Neural progenitor cell (in vitro differentiated cells): ENCODE measurements around the gene TRIM63. TPM values are rescaled to one million over a fixed set of nuclear protein-coding genes. Genes with fewer than 3 reads are reported as not detected.
"Not testable (repeated sequence)": the region's sequence is repeated elsewhere in the genome, so short reads cannot be mapped to it uniquely, and the experiment has no call there.

Source experiments
- DNase-seq: peaks from one replicate; pipeline ENCODE4 v3.0.0-alpha.2; 2016; ENCODE audit warnings: low spot score
- H2AFZ ChIP-seq: fragments of 200-600 bp; sonication (generic); replicated peaks from 2 replicates; pipeline ENCODE4 v1.6.1; 2016; ENCODE audit warnings: antibody characterized with exemption
- H3F3A ChIP-seq: fragments of 200-600 bp; sonication (generic); 2 replicates; pipeline ENCODE4 v1.6.1; 2016; ENCODE audit warnings: antibody characterized with exemption, low read depth
- H3K27ac ChIP-seq: fragments of 200-600 bp; sonication (generic); 2 replicates; pipeline ENCODE4 v1.5.1; 2016; ENCODE audit warnings: mild to moderate bottlenecking
- H3K27me3 ChIP-seq: fragments of 200-600 bp; sonication (generic); 2 replicates; pipeline ENCODE4 v1.6.1; 2016; ENCODE audit warnings: mild to moderate bottlenecking, moderate library complexity
- H3K36me3 ChIP-seq: fragments of 200-600 bp; sonication (generic); 2 replicates; pipeline ENCODE4 v1.5.1; 2016
- H3K4me1 ChIP-seq: fragments of 200-600 bp; sonication (generic); 2 replicates; pipeline ENCODE4 v1.6.1; 2016; ENCODE audit warnings: mixed run types
- H3K4me2 ChIP-seq: fragments of 200-600 bp; sonication (generic); 2 replicates; pipeline ENCODE4 v1.6.1; 2016
- H3K4me3 ChIP-seq: fragments of 200-600 bp; sonication (generic); 2 replicates; pipeline ENCODE4 v1.5.1; 2016
- H3K79me2 ChIP-seq: fragments of 200-600 bp; sonication (generic); 2 replicates; pipeline ENCODE4 v1.6.1; 2016; ENCODE audit warnings: low read depth
- H3K9ac ChIP-seq: fragments of 200-600 bp; sonication (generic); 2 replicates; pipeline ENCODE4 v1.6.1; 2016
- H3K9me3 ChIP-seq: fragments of 200-600 bp; sonication (generic); 2 replicates; pipeline ENCODE4 v1.5.1; 2016; ENCODE audit warnings: low read depth
- H4K20me1 ChIP-seq: fragments of 200-600 bp; sonication (generic); 2 replicates; pipeline ENCODE4 v1.6.1; 2016; ENCODE audit warnings: low read depth
- H3K27ac Mint-ChIP-seq: 3 replicates; pipeline ENCODE4 v1.8.0; 2021; ENCODE audit warnings: mixed read lengths
- H3K27me3 Mint-ChIP-seq: 2 replicates; pipeline ENCODE4 v1.8.0; 2022; ENCODE audit warnings: low read depth, mild to moderate bottlenecking, inconsistent platforms, moderate library complexity, mixed read lengths; ENCODE audit not compliant: insufficient read depth
- H3K36me3 Mint-ChIP-seq: 3 replicates; pipeline ENCODE4 v1.8.0; 2021; ENCODE audit warnings: mixed read lengths
- H3K4me1 Mint-ChIP-seq: 3 replicates; pipeline ENCODE4 v1.8.0; 2021; ENCODE audit warnings: mixed read lengths
- H3K4me3 Mint-ChIP-seq: 3 replicates; pipeline ENCODE4 v1.8.0; 2021; ENCODE audit warnings: mild to moderate bottlenecking, moderate library complexity, mixed read lengths
- H3K9me3 Mint-ChIP-seq: 3 replicates; pipeline ENCODE4 v1.8.0; 2020; ENCODE audit warnings: mixed read lengths
- CTCF ChIP-seq: fragments of 200-600 bp; sonication (generic); IDR thresholded peaks from 2 replicates; pipeline ENCODE4 v1.5.1; 2017; ENCODE audit warnings: antibody characterized with exemption, mild to moderate bottlenecking
- EZH2 ChIP-seq: fragments of 200-600 bp; sonication (generic); IDR thresholded peaks from 2 replicates; pipeline ENCODE4 v1.6.1; 2017; ENCODE audit warnings: antibody characterized with exemption, mild to moderate bottlenecking, moderate library complexity
- EZH2phosphoT487 ChIP-seq: fragments of 200-600 bp; sonication (generic); IDR thresholded peaks from 2 replicates; pipeline ENCODE4 v1.6.1; 2017; ENCODE audit warnings: antibody characterized with exemption
- total RNA-seq: library from RNA; depleted of rRNA; stranded (reverse); fragments of >200 nt; gene quantifications from 2 replicates; pipeline ENCODE4 v1.2.3, GENCODE V29; 2015; ENCODE audit warnings: low replicate concordance

The TRIM63 gene
- total RNA-seq, 1 donor from 2014 or later: not detected

DNA sequence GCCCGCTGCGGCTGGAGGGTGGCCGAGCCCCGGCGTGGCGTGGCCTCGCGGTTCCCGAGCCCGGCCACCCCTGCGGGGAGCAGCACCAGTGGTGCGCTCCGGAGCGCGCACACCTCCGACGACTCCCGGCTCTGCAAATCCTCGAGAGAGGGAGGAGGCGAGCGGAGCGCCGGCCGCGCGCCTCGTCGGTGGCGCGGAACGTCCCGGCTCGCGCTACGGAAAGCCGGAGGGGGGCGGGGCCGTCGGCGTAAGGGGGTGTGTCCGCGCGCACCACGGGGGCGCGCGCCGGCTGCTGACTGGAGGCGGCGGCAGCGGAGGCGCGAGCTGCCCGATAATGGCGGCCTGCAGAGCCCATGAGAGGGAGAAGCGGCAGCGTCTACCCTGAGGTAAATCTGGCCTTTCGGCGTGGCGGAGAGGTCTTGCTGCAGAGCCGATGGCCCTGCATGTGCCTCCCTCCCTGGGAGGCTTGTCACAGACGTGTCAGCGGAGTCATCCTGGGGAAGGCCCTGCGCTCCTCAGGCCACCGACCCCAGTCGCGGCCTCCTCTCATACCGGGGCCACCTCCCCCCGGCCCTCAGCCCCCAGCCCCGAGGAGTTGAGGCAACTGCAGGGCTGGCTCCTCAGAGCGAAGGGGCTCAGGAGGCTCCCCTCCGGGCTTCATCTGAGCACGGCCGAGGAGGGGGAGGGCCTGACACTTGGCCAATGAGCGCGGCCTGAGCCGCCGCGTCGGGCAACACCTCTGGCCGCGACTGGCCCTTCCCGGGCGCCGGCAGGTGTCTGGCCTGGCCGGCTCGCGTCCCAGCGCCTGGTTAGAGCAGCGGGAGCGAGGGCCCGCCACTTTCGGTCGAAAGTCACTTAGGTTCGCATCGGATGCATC, 44.3 kb upstream of the TRIM63 start, which contains the start of gene PDIK1L:
TSS of gene PDIK1L (plus strand) at position 295 of the 877 bp plus-strand sequence. CDS start 2,485 bp downstream, outside the sequence.
- H3F3A ChIP-seq: peaks cover 14% of the 10 kb centered on the region
- peak within 1 kb of the TSS; percentile 66 for H3K9ac ChIP-seq
- peak within 1 kb of the TSS; percentile 90 for H3K27ac ChIP-seq
- H3K36me3 ChIP-seq: no peaks in the 10 kb centered on the region
- H3K27me3 Mint-ChIP-seq: peaks cover 12% of the 10 kb centered on the region
- H3K9me3 Mint-ChIP-seq: no peaks in the 10 kb centered on the region
- H3K36me3 Mint-ChIP-seq: peaks cover 9% of the 10 kb centered on the region
- peak; percentile 98 for DNase-seq
- TF ChIP-seq EZH2phosphoT487 (no peak), CTCF (no peak), EZH2 (no peak)
- no peaks in the 10 kb centered on the region for H3K9me3 ChIP-seq
- peaks cover 18% of the 10 kb centered on the region for H3K4me1 Mint-ChIP-seq
- peaks cover 10% of the 10 kb centered on the region for H3K27me3 ChIP-seq
- H3K79me2 ChIP-seq: peaks cover 31% of the 10 kb centered on the region
- peak within 1 kb of the TSS; percentile 91 for H3K4me2 ChIP-seq
- H3K4me1 ChIP-seq: peaks cover 14% of the 10 kb centered on the region
- peak within 1 kb of the TSS; percentile 94 for H3K4me3 ChIP-seq
- peak within 1 kb of the TSS; percentile 95 for H3K4me3 Mint-ChIP-seq
- H4K20me1 ChIP-seq: peaks cover 14% of the 10 kb centered on the region
- H3K27ac Mint-ChIP-seq: peak within 1 kb of the TSS; percentile 95
- H2AFZ ChIP-seq: peak within 1 kb of the TSS; percentile 94

DNA sequence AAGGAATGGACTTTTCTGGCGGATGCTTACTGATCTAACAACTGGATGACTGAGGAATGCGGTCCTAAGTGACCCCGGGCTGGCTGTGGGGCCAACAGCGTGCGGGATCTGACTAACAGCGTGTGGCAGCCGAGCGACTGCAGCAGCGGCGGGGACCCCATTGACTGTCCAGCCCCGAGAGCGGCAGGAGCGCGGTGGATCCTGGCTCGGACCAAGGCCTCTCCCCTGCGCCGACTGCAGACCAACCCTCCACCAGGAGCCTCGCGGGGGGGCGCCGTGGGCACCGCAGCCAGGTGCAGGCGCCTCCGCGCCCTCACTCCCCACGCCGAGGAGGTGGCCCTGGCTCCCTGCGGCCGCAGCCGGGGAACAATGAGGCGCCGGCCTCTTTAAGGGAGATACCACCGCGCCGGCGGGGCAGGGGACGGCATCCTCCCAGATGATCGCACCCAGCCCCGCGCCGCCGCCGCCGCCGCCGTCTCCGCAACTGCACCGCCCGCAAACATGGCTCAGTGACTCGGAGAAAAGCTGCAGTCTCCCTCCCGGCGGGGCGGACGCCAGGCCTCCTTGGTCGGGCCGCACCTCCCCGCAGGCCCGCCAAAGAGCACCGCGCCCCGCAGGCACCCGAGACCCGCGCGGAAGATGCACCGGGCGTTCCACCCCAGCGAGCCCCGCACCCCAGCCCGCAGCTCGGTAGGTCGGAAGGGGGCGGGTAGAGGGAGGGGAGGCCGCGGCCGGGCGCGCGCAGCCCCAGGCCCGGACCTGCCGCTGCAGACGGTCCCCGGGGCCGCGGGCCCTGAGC, 43.5 kb upstream of the TRIM63 start:
- TF ChIP-seq EZH2phosphoT487: no peak
- TF ChIP-seq CTCF: no peak
- TF ChIP-seq EZH2: no peak
- peak overlapping the region; percentile 95 for H3K27ac Mint-ChIP-seq
- H3K4me3 Mint-ChIP-seq: peak overlapping the region; percentile 95
- H3K27me3 Mint-ChIP-seq: peaks cover 12% of the 10 kb centered on the region
- Histone ChIP-seq H3K79me2 (peaks cover 31% of the 10 kb centered on the region), H3K4me3 (peak overlapping the region; percentile 94), H3K36me3 (no peaks in the 10 kb centered on the region), H2AFZ (peak overlapping the region; percentile 82), H3F3A (peaks cover 14% of the 10 kb centered on the region), H3K27ac (peak overlapping the region; percentile 87), H3K9me3 (no peaks in the 10 kb centered on the region), H4K20me1 (peaks cover 14% of the 10 kb centered on the region), H3K27me3 (peaks cover 10% of the 10 kb centered on the region), H3K4me1 (peaks cover 14% of the 10 kb centered on the region), H3K4me2 (peak overlapping the region; percentile 91), H3K9ac (peak overlapping the region; percentile 48)
- H3K9me3 Mint-ChIP-seq: no peaks in the 10 kb centered on the region
- peak; percentile 94 for DNase-seq
- H3K4me1 Mint-ChIP-seq: peaks cover 18% of the 10 kb centered on the region
- peaks cover 9% of the 10 kb centered on the region for H3K36me3 Mint-ChIP-seq

- no peak for TF ChIP-seq CTCF
- TF ChIP-seq EZH2phosphoT487: no peak
- no peak for TF ChIP-seq EZH2
- no peak overlapping the region for H2AFZ ChIP-seq
- H3K27ac ChIP-seq: no peak overlapping the region
- H3K79me2 ChIP-seq: peaks cover 24% of the 10 kb centered on the region
- H3K4me3 Mint-ChIP-seq: peak overlapping the region; percentile 95
- peaks cover 12% of the 10 kb centered on the region for H3K27me3 Mint-ChIP-seq
- peaks cover 14% of the 10 kb centered on the region for H3K4me1 ChIP-seq
- peak overlapping the region; percentile 91 for H3K4me2 ChIP-seq
- peaks cover 14% of the 10 kb centered on the region for H3F3A ChIP-seq
- H3K4me1 Mint-ChIP-seq: peaks cover 24% of the 10 kb centered on the region
- H3K27me3 ChIP-seq: peaks cover 10% of the 10 kb centered on the region
- no peaks in the 10 kb centered on the region for H3K9me3 Mint-ChIP-seq
- no peaks in the 10 kb centered on the region for H3K9me3 ChIP-seq
- H4K20me1 ChIP-seq: peaks cover 14% of the 10 kb centered on the region
- no peak overlapping the region for H3K27ac Mint-ChIP-seq
- no peak overlapping the region for H3K9ac ChIP-seq
- peaks cover 7% of the 10 kb centered on the region for H3K36me3 Mint-ChIP-seq
- no peaks in the 10 kb centered on the region for H3K36me3 ChIP-seq
- no peak overlapping the region for H3K4me3 ChIP-seq
- no peak for DNase-seq
Observed at GRCh38 chr1:26109229-26110164, 42.1 kb upstream of the TRIM63 start.

DNA sequence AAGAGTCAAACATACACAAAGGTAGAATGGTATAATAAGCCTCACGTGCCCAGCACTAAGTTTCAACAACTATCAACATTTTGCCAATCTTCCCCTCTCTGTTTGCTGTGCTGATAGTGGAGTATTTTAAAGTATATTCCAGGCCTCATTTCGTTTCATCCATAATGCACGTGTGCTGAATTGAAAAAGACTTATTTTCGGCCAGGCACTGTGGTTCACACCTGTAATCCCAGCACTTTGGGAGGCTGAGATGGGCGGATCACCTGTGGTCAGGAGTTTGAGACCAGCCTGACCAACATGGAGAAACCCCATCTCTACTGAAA, 37.8 kb upstream of the TRIM63 start:
- H4K20me1 ChIP-seq, H3K4me2 ChIP-seq, DNase-seq, H3K9me3 ChIP-seq, H3K9me3 Mint-ChIP-seq, H3K9ac ChIP-seq, H3K4me3 Mint-ChIP-seq, H3K27me3 Mint-ChIP-seq, H3K27ac ChIP-seq, H3K36me3 Mint-ChIP-seq, H3K36me3 ChIP-seq, H3F3A ChIP-seq, H3K79me2 ChIP-seq, H3K4me3 ChIP-seq, H3K27me3 ChIP-seq, H3K27ac Mint-ChIP-seq, H3K4me1 ChIP-seq: not testable (repeated sequence)
- H3K4me1 Mint-ChIP-seq: peaks cover 13% of the 10 kb centered on the region
- H2AFZ ChIP-seq: peak overlapping the region; percentile 9
